ENCODE data around the gene B3GALT4.

B3GALT4 gene

GRCh38 chr6:33286946-33287914, 10.3 kb downstream of the B3GALT4 start:
- Histone ChIP-seq H3K79me2 (ENCODE audit: low read length) (peaks cover 52% of the 10 kb centered on the region), H3K4me1 (ENCODE audit: low read length) (peaks cover 20% of the 10 kb centered on the region; the same call in 1 of the 2 replicates), H3F3A (ENCODE audit: insufficient read depth, low read length) (no peaks in the 10 kb centered on the region; the same call in 1 of the 2 replicates), H3K9ac (ENCODE audit: low read length) (no peak overlapping the region), H3K9me2 (replicated peaks; ENCODE audit: insufficient read depth, low read length) (no peaks in the 10 kb centered on the region), H3K4me3 (ENCODE audit: low read length) (no peak overlapping the region), H3K9me3 (replicated peaks; ENCODE audit: insufficient read depth, low read length) (no peaks in the 10 kb centered on the region), H4K20me1 (ENCODE audit: insufficient read depth, low read length) (no peaks in the 10 kb centered on the region), H3K4me2 (ENCODE audit: low read depth, low read length) (no peak overlapping the region), H3K27me3 (replicated peaks; ENCODE audit: insufficient read depth, low read length) (no peaks in the 10 kb centered on the region), H3K27ac (ENCODE audit: low read length) (no peak overlapping the region), H3K36me3 (replicated peaks; ENCODE audit: insufficient read depth, low read length) (0 out of 2 replicates have a peak, but pooled peaks cover 6% of the 10 kb centered on the region), H2AFZ (ENCODE audit: low read length) (no peak overlapping the region)
- TF ChIP-seq EZH2 (optimal IDR thresholded peaks at IDR 0.05; ENCODE audit: low read depth, low read length) = no peak
- no peak for TF ChIP-seq EZH2phosphoT487 (IDR thresholded peaks at IDR 0.05; ENCODE audit: low read length)
- TF ChIP-seq CTCF (IDR thresholded peaks at IDR 0.05; ENCODE audit: low read length) = no peak
- no peak for DNase-seq

GRCh38 chr6:33288141-33288920, 11.4 kb downstream of the B3GALT4 start:
- H3K9me3 ChIP-seq (replicated peaks; ENCODE audit: insufficient read depth, low read length) = no peaks in the 10 kb centered on the region
- DNase-seq = no peak
- H3K4me3 ChIP-seq (ENCODE audit: low read length) = peak overlapping the region; percentile 99
- H3K27me3 ChIP-seq (replicated peaks; ENCODE audit: insufficient read depth, low read length) = no peaks in the 10 kb centered on the region
- H3K36me3 ChIP-seq (replicated peaks; ENCODE audit: insufficient read depth, low read length) = 0 out of 2 replicates have a peak, but pooled peaks cover 6% of the 10 kb centered on the region
- TF ChIP-seq CTCF (IDR thresholded peaks at IDR 0.05; ENCODE audit: low read length) = no peak
- TF ChIP-seq EZH2phosphoT487 (IDR thresholded peaks at IDR 0.05; ENCODE audit: low read length) = no peak
- no peak for TF ChIP-seq EZH2 (optimal IDR thresholded peaks at IDR 0.05; ENCODE audit: low read depth, low read length)
- peak overlapping the region; percentile 89 for H3K4me2 ChIP-seq (ENCODE audit: low read depth, low read length)
- H3K79me2 ChIP-seq (ENCODE audit: low read length) = peaks cover 52% of the 10 kb centered on the region
- H3K27ac ChIP-seq (ENCODE audit: low read length) = no peak overlapping the region
- no peaks in the 10 kb centered on the region; the same call in 1 of the 2 replicates for H3F3A ChIP-seq (ENCODE audit: insufficient read depth, low read length)
- no peaks in the 10 kb centered on the region for H3K9me2 ChIP-seq (replicated peaks; ENCODE audit: insufficient read depth, low read length)
- peak overlapping the region; percentile 95 for H2AFZ ChIP-seq (ENCODE audit: low read length)
- H4K20me1 ChIP-seq (ENCODE audit: insufficient read depth, low read length) = no peaks in the 10 kb centered on the region
- H3K9ac ChIP-seq (ENCODE audit: low read length) = peak overlapping the region; percentile 91
- peaks cover 20% of the 10 kb centered on the region; the same call in 1 of the 2 replicates for H3K4me1 ChIP-seq (ENCODE audit: low read length)

GRCh38 chr6:33288921-33289783, 12.2 kb downstream of the B3GALT4 start, which contains the start of the genes PFDN6 and WDR46:
Gene PFDN6, plus strand, starts transcription at chr6:33289601. Its CDS starts 256 bp downstream, at chr6:33289857.
Gene WDR46, minus strand, starts transcription at chr6:33289239. Its CDS starts 69 bp downstream, at chr6:33289170.
- Histone ChIP-seq H3K9ac (ENCODE audit: low read length) (peak within 1 kb of the TSS; percentile 91), H3F3A (ENCODE audit: insufficient read depth, low read length) (no peaks in the 10 kb centered on the region; the same call in 1 of the 2 replicates), H3K36me3 (replicated peaks; ENCODE audit: insufficient read depth, low read length) (0 out of 2 replicates have a peak, but pooled peaks cover 6% of the 10 kb centered on the region), H3K9me2 (replicated peaks; ENCODE audit: insufficient read depth, low read length) (no peaks in the 10 kb centered on the region), H4K20me1 (ENCODE audit: insufficient read depth, low read length) (no peaks in the 10 kb centered on the region), H3K27me3 (replicated peaks; ENCODE audit: insufficient read depth, low read length) (no peaks in the 10 kb centered on the region), H3K27ac (ENCODE audit: low read length) (peak within 1 kb of the TSS; percentile 16; the same call in 1 of the 2 replicates), H3K4me1 (ENCODE audit: low read length) (peaks cover 20% of the 10 kb centered on the region; the same call in 1 of the 2 replicates), H3K9me3 (replicated peaks; ENCODE audit: insufficient read depth, low read length) (no peaks in the 10 kb centered on the region), H3K4me2 (ENCODE audit: low read depth, low read length) (peak within 1 kb of the TSS; percentile 89), H3K4me3 (ENCODE audit: low read length) (peak within 1 kb of the TSS; percentile 99), H3K79me2 (ENCODE audit: low read length) (peaks cover 52% of the 10 kb centered on the region), H2AFZ (ENCODE audit: low read length) (peak within 1 kb of the TSS; percentile 95)
- DNase-seq = peak; percentile 89
- TF ChIP-seq EZH2phosphoT487 (IDR thresholded peaks at IDR 0.05; ENCODE audit: low read length) (no peak), EZH2 (optimal IDR thresholded peaks at IDR 0.05; ENCODE audit: low read depth, low read length) (no peak), CTCF (IDR thresholded peaks at IDR 0.05; ENCODE audit: low read length) (no peak)
